HG02678 (cell line): ENCODE data around the gene TRAF2.

Experiments
- ATAC-seq: cut with Tn5 transposase; IDR thresholded peaks from one replicate; pipeline ENCODE4 v1.9.1; 2021; ENCODE audit warnings: mild to moderate bottlenecking, moderate library complexity; ENCODE audit not compliant: unreplicated experiment

TRAF2 gene

DNA sequence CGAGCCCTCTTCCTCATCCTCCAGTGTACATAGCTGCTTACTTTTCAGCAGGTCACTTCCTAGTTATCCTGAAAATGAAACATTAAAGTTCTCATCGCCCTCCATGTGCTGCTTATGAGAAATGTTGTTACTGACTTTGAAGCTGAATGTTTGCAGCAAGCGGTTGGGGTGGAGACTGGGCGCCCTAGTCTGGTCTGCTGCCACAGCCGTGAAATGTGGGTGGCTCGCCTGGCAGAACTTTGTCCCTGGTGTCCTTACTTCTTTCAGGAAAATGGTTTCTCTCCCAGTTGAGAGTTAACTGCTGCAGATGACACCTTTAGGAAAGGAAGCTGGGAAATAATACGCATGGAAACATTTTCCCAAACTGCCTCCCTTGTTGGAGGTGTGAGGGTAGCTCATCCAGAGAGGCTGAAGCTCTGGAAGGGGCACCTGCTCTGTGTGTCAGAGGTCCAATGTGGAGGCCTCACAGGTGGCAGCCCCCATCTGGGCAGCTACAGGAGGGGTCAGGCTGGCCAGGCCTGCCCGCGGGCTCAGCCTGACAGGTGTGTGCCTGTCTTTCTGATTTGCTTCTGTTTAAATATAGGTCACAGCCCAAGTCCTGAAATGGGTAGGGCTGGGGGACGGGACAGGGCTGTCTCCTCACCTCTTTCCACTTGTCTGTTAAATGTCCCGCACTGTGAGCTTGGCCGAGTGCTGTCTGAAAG, 24.0 kb downstream of the TRAF2 start:
- ATAC-seq: no peak

DNA sequence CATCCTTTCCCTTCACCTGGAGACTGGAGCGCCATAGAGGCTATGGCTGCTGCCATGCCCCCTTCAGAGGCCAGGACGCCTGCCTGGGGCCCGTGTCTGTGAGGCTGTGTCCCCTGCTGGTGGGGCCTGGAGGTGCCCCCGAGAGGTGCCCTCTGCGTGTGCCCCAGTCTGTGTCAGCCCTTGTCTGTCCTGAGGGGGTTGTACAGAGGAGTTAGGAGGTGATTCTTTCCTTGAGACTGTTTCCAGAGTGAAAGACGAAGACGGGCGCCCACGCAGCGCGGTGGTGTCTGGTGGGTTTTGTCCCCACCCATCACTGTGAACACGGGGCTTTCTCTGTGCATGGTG, 24.6 kb downstream of the TRAF2 start:
- no peak for ATAC-seq

DNA sequence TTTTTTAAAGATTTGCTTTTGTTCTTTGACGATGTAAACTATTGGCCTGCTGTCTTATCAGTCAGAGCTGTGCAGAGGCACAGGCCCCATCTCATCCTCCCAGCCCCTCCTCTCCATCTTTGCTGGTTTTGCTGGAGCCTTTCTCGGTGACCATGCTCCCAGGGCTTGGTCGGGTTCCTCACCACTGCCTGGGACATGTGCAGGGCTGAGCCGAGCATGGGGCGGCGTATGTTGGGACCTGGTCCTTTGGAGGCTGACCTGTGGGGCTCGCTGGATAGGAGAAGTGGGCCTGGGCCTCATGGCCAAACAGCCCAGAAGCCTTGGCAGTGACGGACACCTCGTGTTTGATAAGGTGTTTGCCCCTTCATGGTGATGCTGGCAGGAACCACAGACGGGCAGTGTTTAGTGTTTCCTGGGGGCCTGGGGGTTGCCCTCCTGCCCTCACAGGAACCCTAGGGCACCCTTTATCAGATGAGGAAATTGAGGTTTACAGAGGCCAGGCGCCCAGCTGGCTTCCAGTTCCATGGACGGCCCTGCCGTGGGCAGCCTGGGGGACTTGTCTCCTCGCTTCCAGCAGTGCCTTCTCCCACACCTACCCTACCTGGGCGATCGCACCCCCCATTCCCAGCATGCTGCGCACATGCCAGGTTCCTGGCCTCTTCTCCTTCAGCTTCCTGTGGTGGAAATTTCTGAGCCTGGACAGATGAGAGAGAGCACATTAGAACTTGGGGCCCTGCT, 27.6 kb downstream of the TRAF2 start:
- no peak for ATAC-seq

DNA sequence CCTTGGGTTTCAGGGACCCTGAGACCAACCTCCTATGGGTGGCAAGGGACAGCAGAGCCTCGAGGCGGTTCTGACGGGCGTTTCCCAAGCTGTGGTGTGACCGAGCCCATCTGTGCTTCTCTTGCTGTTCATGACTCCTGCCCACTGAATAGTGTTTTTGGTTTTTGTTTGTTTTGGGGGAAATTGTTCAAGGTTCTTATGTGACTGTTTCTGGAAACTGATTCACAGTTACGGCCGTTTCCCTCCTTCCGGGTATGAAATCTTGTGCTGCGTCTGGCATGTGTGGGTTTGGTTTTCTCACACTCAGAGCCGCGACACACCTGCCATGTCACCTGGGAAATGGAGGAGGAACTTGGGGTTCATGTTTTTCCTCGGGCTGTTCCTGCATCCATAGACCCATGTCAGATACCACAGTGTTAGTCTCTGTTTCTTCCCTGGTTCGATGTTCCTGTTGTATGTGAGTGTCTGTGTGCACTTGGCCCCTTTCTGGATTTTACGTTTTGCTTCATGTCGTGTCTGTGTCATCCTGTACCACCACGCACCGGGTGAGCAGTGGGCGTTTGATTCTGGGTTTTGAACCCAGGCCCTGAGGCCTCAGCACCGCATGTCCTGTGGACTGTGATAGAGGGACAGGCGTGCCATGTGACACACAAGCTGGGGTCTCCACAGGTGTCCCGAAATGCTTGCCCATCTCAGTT, 29.5 kb downstream of the TRAF2 start:
- no peak for ATAC-seq

DNA sequence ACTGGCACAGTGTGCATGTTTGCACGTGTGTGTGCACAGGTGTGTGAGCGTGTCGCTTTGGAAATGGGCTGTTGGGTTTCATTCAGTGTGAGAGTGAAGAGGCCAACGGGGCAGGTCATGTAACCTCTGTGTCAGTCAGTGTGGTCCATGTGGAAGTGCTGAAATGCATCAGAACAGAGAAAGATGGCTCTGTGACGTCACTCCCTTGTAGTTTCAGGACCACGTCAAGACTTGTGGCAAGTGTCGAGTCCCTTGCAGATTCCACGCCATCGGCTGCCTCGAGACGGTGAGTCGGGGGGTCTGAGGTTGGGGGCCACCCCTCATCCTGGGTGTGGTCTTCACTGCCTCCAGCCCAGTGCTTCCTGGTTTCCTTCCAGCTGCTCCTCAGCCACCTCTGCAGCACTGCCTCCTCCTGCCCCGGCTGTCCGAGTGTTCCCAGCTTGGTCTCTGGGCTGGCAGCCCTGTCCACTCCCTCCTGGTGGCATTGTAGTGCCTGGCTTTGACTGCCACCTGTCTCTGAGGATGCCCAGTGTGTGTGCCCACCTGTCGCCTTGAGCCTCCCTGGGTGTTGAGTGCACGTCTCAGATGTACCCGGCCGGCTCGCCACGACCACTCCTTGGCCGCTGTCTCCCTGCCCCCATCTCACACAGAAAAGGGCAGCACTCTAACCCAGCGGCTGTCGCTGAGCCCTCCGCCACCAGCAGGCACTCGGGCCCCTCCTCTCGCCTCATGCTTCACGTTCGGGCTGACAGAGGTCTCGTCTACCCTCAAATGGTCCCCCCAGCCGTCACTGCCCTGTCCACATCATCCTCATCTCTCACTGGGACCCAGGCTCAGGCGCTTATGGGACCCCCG, 30.2 kb downstream of the TRAF2 start:
- ATAC-seq: no peak

DNA sequence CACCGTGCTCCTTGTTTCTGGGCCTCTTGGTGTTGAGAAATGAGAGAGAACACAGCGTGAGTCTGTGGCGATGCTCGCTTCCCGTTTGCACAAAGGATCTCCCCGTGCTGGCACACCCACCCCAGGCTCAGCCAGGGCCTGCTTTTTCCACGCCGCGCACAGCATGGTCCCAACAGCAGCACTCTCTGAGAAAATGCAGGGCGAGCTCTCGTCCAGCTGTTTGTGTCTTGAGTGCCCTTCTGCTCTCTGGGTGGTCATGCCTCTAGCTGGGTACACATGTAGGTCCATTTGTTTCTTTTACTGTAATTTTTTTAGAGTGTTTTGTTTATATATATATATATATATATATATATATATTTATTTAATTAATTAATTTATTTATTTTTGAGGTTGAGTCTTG, 31.6 kb downstream of the TRAF2 start:
- no peak for ATAC-seq

DNA sequence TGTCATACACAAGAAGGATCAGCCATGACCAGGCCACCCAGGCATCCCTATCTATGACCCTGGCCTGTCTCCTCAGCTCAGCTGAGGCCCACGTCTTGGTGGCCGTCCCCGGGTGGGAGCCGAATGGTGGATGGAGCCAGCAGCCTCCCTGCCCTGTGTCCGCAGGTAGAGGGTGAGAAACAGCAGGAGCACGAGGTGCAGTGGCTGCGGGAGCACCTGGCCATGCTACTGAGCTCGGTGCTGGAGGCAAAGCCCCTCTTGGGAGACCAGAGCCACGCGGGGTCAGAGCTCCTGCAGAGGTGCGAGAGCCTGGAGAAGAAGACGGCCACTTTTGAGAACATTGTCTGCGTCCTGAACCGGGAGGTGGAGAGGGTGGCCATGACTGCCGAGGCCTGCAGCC, 33.8 kb downstream of the TRAF2 start:
- ATAC-seq: no peak

DNA sequence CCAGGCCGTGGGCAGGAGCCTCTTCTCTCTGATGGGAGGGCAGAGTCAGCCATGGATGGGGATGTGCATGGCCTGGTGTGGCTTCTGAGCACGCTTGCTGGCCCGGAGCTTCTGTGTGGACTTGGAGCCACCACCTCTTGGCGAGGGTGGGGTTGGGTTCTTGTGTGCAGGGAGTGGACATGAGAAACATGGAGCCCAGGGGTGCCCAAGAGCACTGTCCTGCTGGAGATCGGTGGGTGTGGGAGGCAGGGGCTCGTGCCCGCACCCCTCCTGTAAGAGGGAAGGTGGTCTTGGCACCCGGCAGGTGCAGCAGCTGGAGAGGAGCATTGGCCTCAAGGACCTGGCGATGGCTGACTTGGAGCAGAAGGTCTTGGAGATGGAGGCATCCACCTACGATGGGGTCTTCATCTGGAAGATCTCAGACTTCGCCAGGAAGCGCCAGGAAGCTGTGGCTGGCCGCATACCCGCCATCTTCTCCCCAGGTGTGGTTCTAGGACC, 34.5 kb downstream of the TRAF2 start:
- no peak for ATAC-seq

DNA sequence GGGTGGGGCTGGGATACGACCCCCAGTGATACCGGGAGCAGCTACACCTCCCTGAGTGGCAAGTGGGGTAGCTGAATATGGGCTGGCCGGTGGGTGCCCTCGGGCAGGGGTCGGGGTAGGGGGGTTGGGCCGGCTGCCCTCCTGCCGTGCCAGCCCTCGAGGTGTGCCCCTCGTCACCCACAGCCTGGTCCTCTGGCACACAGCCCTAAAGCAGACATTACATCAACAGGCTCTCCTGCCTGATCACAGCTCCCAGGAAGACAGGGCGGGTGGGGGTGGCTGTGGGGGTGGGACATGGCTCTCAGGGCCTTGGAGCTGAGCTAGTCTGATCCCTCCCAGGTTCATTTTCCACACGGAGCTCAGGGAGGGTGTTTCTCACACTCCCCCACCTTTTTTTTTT, 35.0 kb downstream of the TRAF2 start:
- ATAC-seq: no peak

DNA sequence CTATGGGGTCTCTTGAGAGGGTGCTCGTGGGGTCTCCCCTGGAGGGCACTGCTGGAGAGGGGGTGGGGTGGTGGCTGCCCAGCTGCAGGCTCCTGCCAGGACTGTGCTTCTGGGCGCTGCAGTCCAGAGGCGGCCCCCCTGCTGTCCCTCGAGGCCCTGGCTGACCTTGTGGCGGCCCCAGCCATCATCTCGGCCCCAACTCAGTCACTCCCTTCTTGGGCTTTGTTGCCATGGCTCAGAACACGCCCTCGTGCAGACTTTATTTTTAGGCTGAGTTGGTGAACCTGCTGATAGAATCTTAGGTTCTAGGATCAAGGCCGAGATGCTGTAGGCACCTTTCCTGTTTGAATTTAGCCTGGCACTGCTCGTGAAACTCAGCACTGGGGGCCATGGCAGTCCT, 35.4 kb downstream of the TRAF2 start:
- ATAC-seq: no peak

DNA sequence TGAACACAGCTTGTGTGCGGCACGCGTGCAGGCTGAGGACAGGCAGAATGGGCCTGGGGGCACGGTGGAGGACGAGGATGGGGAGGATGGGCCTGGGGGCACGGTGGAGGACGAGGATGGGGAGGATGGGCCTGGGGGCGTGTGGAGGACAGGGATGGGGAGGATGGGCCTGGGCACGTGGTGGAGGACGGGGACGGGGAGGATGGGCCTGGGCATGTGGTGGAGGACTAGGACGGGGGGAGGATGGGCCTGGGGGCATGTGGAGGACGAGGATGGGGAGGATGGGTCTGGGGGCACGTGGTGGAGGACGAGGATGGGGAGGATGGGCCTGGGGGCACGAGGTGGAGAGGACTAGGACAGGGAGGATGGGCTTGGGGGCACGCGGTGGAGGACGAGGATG, 36.2 kb downstream of the TRAF2 start:
- ATAC-seq: no peak

DNA sequence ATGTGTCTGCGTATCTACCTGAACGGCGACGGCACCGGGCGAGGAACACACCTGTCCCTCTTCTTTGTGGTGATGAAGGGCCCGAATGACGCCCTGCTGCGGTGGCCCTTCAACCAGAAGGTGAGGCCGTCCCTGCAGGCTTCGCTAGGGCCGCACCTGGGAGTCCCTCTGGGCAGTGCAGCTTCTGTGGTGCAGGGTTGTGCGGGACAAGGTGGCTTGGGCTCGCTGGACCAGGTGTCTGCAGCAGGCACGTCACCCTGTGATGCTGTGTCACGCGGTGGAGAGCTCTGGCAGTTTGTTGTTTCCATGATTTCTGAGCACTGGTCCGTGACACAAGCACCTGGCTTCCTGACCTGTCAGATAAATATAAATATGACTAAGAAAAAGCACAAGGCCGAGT, 37.6 kb downstream of the TRAF2 start:
- no peak for ATAC-seq

DNA sequence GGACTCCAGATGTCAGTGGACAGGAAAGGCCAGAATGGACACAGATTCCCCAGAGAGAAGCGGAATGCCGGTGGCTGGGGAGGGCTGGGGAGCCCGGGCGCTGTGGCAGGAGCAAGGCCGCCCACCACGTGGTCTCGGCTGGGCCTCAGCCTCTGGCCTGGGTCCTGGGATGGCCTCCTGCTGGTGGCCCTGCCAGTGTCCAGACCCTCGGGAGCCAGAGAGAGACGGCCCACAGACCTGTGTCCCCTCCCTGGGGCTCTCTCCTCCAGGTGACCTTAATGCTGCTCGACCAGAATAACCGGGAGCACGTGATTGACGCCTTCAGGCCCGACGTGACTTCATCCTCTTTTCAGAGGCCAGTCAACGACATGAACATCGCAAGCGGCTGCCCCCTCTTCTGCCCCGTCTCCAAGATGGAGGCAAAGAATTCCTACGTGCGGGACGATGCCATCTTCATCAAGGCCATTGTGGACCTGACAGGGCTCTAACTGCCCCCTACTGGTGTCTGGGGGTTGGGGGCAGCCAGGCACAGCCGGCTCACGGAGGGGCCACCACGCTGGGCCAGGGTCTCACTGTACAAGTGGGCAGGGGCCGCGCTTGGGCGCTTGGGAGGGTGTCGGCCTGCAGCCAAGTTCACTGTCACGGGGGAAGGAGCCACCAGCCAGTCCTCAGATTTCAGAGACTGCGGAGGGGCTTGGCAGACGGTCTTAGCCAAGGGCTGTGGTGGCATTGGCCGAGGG, 39.3 kb downstream of the TRAF2 start:
- no peak for ATAC-seq

DNA sequence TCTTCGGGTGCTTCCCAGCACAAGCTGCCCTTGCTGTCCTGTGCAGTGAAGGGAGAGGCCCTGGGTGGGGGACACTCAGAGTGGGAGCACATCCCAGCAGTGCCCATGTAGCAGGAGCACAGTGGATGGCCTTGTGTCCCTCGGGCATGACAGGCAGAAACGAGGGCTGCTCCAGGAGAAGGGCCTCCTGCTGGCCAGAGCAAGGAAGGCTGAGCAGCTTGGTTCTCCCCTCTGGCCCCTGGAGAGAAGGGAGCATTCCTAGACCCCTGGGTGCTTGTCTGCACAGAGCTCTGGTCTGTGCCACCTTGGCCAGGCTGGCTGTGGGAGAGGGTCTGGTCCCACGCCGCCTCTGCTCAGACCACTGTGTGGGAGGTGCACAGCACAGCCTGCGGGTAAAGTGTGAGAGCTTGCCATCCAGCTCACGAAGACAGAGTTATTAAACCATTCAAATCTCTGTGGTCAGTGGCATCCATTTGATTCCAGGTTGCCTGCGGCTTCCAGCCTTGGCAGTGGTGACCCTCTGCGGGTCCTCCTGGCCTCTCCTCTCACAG, 39.9 kb downstream of the TRAF2 start:
- ATAC-seq: no peak

DNA sequence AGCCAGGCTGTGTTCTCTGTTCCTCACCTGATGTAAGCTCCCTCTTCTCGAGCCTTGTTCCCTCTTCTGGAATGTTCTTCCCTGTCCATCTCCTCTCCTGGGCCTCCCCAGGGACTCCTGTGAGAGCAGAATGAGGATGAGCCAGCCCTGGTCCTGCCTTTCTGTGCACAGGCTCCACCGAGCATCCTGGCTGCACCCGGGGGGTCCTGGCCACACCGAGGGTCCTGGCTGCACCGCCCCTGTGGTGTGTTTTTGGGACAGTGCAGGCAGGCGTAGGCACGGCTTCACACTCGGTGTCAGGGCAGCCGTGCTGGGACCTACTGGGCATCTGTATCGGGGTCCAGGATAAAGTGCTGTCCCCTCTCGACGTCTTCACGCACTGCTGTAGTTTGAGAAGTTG, 40.4 kb downstream of the TRAF2 start:
- no peak for ATAC-seq

DNA sequence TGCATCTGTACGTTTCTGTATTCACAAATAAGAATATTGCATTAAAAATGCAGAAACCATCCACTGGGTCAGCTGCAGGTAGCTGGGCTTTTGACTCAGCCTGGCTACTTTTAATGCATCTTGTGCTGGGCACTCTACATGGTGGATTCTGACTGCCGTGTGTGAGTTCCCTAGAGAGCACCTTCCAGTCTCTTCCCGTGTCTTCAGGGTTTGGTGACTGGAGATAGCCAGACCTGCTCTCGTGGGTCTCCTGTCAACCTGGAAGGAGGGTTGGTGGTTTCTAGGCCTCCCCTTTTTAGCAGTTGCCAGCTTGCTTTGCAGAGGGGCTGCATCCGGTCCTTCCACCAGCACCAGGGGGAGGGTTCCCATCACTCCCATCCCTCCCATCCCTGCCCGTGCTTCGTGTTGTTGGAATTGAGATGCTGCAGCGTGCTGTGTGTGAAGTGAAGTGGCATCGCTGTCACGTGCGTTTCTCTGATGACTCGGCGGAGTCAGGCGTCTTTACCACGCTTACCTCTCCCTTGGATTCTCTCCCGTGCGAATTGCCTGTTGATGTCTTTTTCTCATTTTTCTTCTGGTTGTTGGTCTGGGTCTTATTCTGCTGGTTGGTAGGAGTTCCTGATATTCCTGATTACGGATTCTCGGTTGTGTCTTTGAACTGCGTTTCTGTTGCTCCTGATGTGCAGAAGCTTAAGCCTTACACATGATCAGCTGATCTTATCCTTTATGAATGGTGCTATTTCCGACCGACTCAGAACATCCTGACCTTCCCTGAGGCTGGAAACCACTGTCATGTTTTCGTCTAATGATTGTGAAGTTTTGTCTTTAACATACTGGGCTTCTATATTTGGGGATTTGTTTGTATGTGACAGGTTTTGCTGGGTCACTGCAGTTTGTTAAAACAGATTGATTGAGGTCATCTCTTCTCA, 41.3 kb downstream of the TRAF2 start:
- ATAC-seq: no peak

DNA sequence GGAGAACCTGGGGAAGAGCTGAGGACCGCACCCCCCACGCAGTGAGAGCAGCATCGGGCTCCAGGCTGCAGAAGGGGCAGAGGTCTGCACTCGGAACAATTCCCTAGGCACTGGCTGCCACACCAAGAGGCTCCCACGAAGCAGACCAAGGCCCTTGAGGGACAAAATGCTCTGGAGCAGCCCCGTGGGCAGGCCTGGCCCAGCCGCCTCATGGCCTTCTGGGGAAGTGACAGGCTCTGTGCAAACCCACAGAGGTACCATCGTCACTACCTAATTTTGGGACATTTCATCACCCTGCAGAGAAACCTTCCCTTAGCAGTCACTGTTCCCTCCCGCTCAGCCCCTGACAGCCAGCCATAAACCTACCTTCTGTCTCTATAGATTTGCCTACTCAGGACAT, 42.3 kb downstream of the TRAF2 start:
- no peak for ATAC-seq

DNA sequence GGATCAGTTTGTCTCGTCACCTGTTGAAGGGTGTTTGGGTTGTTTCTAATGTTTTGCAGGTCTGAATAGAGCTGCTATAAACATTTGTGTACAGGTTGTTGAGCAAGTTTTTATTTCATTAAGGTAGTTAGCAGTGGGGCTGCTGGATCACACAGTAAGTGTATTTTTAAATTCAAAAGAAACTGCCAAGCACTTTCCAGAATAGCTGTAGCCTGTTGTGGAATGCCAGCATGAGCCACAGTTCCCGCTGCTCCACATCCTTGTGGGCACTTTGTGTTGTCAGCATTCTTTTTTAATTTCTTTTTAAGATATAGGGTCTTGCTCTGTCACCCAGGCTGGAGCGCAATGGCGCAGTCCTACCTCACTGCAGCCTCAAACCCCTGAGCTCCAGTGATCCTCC, 43.7 kb downstream of the TRAF2 start:
- no peak for ATAC-seq

DNA sequence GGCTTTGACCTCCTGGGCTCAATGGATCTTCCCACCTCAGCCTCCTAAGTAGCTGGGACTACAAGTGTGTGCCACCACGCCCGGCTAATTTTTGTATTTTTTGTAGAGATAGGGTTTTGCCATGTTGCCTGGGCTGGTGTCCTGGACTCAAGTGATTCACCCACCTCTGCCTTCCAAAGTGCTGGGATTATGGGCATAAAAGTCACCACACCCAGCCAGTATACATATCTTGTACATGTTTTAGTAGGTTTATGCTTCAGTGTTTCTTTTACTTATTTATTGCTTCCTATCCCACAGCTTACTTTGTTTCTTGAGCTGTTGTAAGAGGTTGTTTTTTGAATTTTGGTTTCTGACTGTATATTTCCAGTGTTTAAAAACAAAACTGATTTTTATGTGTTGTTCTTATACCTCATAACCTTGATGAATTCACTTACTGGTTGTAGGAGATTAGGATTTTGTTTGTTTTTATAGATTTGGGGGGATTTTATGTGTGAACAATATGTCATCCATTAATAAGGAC, 45.4 kb downstream of the TRAF2 start:
- ATAC-seq: no peak
